NCI-H345 treated with DMSO at 0.1 percent for 48 hours (cell line): ENCODE measurements around the gene XCL2.
"Not testable (repeated sequence)": the region's sequence is repeated elsewhere in the genome, so short reads cannot be mapped to it uniquely, and the experiment has no call there.

Source experiments
- DNase-seq: peaks from one replicate; lab custom pipeline; 2025; ENCODE audit not compliant: unreplicated experiment; lab: John Stamatoyannopoulos, UW

Gene XCL2

GRCh38 chr1:168543840-168544498 is at the start of gene XCL2:
Gene XCL2, minus strand, starts transcription at chr1:168543997. Its CDS starts 33 bp downstream, at chr1:168543964.
- DNase-seq: not testable (repeated sequence)

- DNase-seq: no peak
Observed at GRCh38 chr1:168591641-168592250, 47.9 kb upstream of the XCL2 start.

- DNase-seq: no peak
Observed at GRCh38 chr1:168591066-168591465, 47.3 kb upstream of the XCL2 start.

- no peak for DNase-seq
Observed at GRCh38 chr1:168589167-168589566, 45.4 kb upstream of the XCL2 start.

GRCh38 chr1:168585937-168586336 is 42.1 kb upstream of the XCL2 start:
- no peak for DNase-seq

- no peak for DNase-seq
Observed at GRCh38 chr1:168585191-168585590, 41.4 kb upstream of the XCL2 start.

GRCh38 chr1:168583571-168583970 is 39.8 kb upstream of the XCL2 start:
- no peak for DNase-seq

GRCh38 chr1:168582688-168583336 is 39.0 kb upstream of the XCL2 start:
- DNase-seq: no peak

GRCh38 chr1:168581817-168582572 is 38.2 kb upstream of the XCL2 start:
- no peak for DNase-seq

- not testable (repeated sequence) for DNase-seq
Observed at GRCh38 chr1:168580991-168581390, 37.2 kb upstream of the XCL2 start.

- not testable (repeated sequence) for DNase-seq
Observed at GRCh38 chr1:168580290-168580689, 36.5 kb upstream of the XCL2 start.

GRCh38 chr1:168578531-168579185 is 34.9 kb upstream of the XCL2 start:
- not testable (repeated sequence) for DNase-seq

- DNase-seq: not testable (repeated sequence)
Observed at GRCh38 chr1:168576245-168576688, 32.5 kb upstream of the XCL2 start, which contains the start of gene XCL1. Gene XCL1, plus strand, starts transcription at chr1:168576605. Its CDS starts 33 bp downstream, at chr1:168576638.

- DNase-seq: not testable (repeated sequence)
Observed at GRCh38 chr1:168574234-168574633, 30.4 kb upstream of the XCL2 start.

- DNase-seq: no peak
Observed at GRCh38 chr1:168572633-168573032, 28.8 kb upstream of the XCL2 start.

GRCh38 chr1:168570652-168571051 is 26.9 kb upstream of the XCL2 start:
- no peak for DNase-seq

- DNase-seq: no peak
Observed at GRCh38 chr1:168568346-168568745, 24.5 kb upstream of the XCL2 start.

GRCh38 chr1:168567568-168567967 is 23.8 kb upstream of the XCL2 start:
- no peak for DNase-seq

GRCh38 chr1:168567007-168567406 is 23.2 kb upstream of the XCL2 start:
- no peak for DNase-seq

- no peak for DNase-seq
Observed at GRCh38 chr1:168565825-168566224, 22.0 kb upstream of the XCL2 start.

GRCh38 chr1:168561989-168562388 is 18.2 kb upstream of the XCL2 start:
- DNase-seq: no peak
